OCI-LY7 (cell line): ENCODE results near the gene HOXC4. TPM values are rescaled to one million over a fixed set of nuclear protein-coding genes. Genes with fewer than 3 reads are reported as not detected.

Experiments
- BruUV-seq: library from RNA; stranded (reverse); fragments of 400-500 nt; replicated peaks from 2 replicates; lab custom pipeline; 2021; lab: Mats Ljungman, UMichigan
- CTCF ChIA-PET: fragments of 300-600 bp; sonication (Branson Sonifier 250); formaldehyde crosslinking; loops from one replicate; lab custom pipeline; 2022; ENCODE audit warnings: antibody characterized with exemption; ENCODE audit not compliant: unreplicated experiment; lab: Charles Lee
- POLR2A ChIA-PET: fragments of 300-600 bp; sonication (Branson Sonifier 250); formaldehyde crosslinking; loops from one replicate; lab custom pipeline; 2022; ENCODE audit warnings: antibody characterized with exemption; lab: Charles Lee
- DNase-seq: peaks from one replicate; pipeline ENCODE4 v3.0.0-alpha.2; 2015; ENCODE audit warnings: low spot score
- H2AFZ ChIP-seq: fragments of 200-600 bp; sonication (generic), shearing (Covaris generic); 2 replicates; pipeline ENCODE4 v1.6.1; 2014; ENCODE audit warnings: mild to moderate bottlenecking, antibody characterized with exemption, low read length, moderate library complexity
- H3K27ac ChIP-seq: fragments of 200-600 bp; sonication (generic); 2 replicates; pipeline ENCODE4 v1.5.1; 2014; ENCODE audit warnings: mixed run types, low read depth, mild to moderate bottlenecking, moderate library complexity, low read length, inconsistent platforms; ENCODE audit not compliant: poor library complexity, severe bottlenecking
- H3K36me3 ChIP-seq: fragments of 200-600 bp; sonication (generic); 2 replicates; pipeline ENCODE4 v1.6.1; 2014; ENCODE audit warnings: mild to moderate bottlenecking, antibody characterized with exemption, low read length, moderate library complexity, mixed read lengths; ENCODE audit not compliant: insufficient read depth
- H3K4me1 ChIP-seq: fragments of 200-600 bp; sonication (generic); 2 replicates; pipeline ENCODE4 v1.5.1; 2014; ENCODE audit warnings: mild to moderate bottlenecking, low read length; ENCODE audit not compliant: insufficient read depth, poor library complexity, severe bottlenecking
- H3K4me2 ChIP-seq: fragments of 200-600 bp; sonication (generic); 2 replicates; pipeline ENCODE4 v1.6.1; 2014; ENCODE audit warnings: mild to moderate bottlenecking, low read length
- H3K4me3 ChIP-seq: fragments of 200-600 bp; sonication (generic); 2 replicates; pipeline ENCODE4 v1.5.1; 2014; ENCODE audit warnings: mild to moderate bottlenecking, low read depth, low read length; ENCODE audit not compliant: poor library complexity, severe bottlenecking
- H3K79me2 ChIP-seq: fragments of 200-600 bp; sonication (generic); 2 replicates; pipeline ENCODE4 v1.6.1; 2016; ENCODE audit warnings: low read depth, mild to moderate bottlenecking, low read length, moderate library complexity, mixed read lengths; ENCODE audit not compliant: insufficient read depth
- H3K9me2 ChIP-seq: fragments of 200-600 bp; sonication (generic); 2 replicates; pipeline ENCODE4 v1.6.1; 2016; ENCODE audit warnings: mild to moderate bottlenecking, low read length, mixed read lengths; ENCODE audit not compliant: insufficient read depth
- H3K9me3 ChIP-seq: fragments of 200-600 bp; sonication (generic); 2 replicates; pipeline ENCODE4 v1.6.1; 2014; ENCODE audit warnings: mild to moderate bottlenecking, mixed run types, low read length, mixed read lengths
- H4K20me1 ChIP-seq: fragments of 200-600 bp; sonication (generic); 2 replicates; pipeline ENCODE4 v1.6.1; 2014; ENCODE audit warnings: mild to moderate bottlenecking, antibody characterized with exemption, low read length, moderate library complexity, mixed read lengths; ENCODE audit not compliant: insufficient read depth
- EZH2phosphoT487 ChIP-seq: fragments of 200-600 bp; sonication (generic); IDR thresholded peaks from 2 replicates; pipeline ENCODE4 v1.6.1; 2018; ENCODE audit warnings: low read depth, borderline replicate concordance, mild to moderate bottlenecking, mixed run types, antibody characterized with exemption, low read length, moderate library complexity, mixed read lengths
- intact Hi-C: fragments of 100-400 bp; cut with micrococcal nuclease; formaldehyde crosslinking; loops from one replicate; pipeline ENCODE4 v1.10.0; 2022; ENCODE audit not compliant: unreplicated experiment
- total RNA-seq, 2 experiments: library from RNA; depleted of rRNA in 1 of 2; stranded (reverse); fragments of >200 nt in 1 of 2; shearing (Covaris generic) in 1 of 2; gene quantifications; 2 replicates each; pipeline ENCODE4 v1.2.3, GENCODE V29; 2014 to 2022
- TF ChIP-seq, protein P1 (sequence below): fragments of 200-600 bp; sonication (generic); conservative IDR thresholded peaks from 2 replicates; pipeline ENCODE4 v1.5.1; 2014; ENCODE audit warnings: mild to moderate bottlenecking, antibody characterized with exemption, low read length, moderate library complexity, mixed read lengths

HOXC4 gene
- total RNA-seq, 2 experiments from 2014 or later: 7.1 to 20.0 TPM

DNA sequence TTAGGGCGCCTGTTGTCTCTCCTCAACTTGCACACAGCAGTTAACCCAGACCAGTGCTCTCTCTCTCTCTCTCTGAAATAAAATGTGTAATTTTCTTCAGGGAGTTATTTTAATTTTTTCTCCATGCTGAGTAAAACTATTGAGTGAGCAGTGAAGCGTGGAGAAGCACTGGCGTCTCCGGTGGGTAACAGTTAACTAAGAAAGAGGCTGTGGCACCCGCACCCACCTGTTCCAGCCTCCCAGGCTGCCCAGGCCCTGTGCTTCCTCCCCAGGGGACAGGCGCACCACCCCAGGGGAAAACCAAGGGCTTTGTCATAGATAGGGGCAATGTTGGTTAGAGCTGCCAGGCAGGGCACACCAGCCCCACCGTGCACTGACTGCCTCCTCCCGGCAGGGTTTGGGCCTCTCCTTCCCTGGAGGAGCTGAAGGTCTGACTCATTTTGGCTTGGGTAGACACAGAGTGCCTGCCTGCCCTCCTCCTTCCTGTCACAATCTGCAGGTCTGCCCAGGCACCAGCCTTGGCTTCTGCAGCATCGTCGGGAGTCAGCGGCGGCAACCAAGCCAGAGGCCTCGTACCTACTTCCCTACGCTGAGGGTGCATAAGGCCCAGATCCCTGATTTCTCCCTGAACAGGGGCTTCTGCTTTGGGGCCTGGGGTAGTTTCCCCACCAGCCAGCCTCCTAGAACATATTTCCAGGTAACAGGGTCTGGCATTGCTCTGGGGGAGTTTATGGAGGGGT lies 16.8 kb upstream of the HOXC4 start:
- BruUV-seq: no TSS peak
- Histone ChIP-seq H3K9me3 (no peaks in the 10 kb centered on the region), H2AFZ (peak overlapping the region; percentile 26; the same call in 1 of the 2 replicates), H3K4me1 (peaks cover 44% of the 10 kb centered on the region), H3K4me2 (peak overlapping the region; percentile 45), H3K27ac (no peak overlapping the region), H3K4me3 (no peak overlapping the region), H3K79me2 (no peaks in the 10 kb centered on the region), H3K36me3 (no peaks in the 10 kb centered on the region), H4K20me1 (no peaks in the 10 kb centered on the region), H3K9me2 (no peaks in the 10 kb centered on the region)
- ChIA-PET POLR2A (interaction anchor here (1.2 to 1.3 kb wide), 3 partner anchors 13 to 152 kb away, joined by 3 to 9 read pairs (median 5); partner anchors contain the start of genes HOXC4 and SMUG1), CTCF (no interaction called here)
- intact Hi-C loops: no loop called here
- peak; percentile 34 for DNase-seq
- TF ChIP-seq EZH2phosphoT487: no peak
- TF ChIP-seq, protein P1, sequence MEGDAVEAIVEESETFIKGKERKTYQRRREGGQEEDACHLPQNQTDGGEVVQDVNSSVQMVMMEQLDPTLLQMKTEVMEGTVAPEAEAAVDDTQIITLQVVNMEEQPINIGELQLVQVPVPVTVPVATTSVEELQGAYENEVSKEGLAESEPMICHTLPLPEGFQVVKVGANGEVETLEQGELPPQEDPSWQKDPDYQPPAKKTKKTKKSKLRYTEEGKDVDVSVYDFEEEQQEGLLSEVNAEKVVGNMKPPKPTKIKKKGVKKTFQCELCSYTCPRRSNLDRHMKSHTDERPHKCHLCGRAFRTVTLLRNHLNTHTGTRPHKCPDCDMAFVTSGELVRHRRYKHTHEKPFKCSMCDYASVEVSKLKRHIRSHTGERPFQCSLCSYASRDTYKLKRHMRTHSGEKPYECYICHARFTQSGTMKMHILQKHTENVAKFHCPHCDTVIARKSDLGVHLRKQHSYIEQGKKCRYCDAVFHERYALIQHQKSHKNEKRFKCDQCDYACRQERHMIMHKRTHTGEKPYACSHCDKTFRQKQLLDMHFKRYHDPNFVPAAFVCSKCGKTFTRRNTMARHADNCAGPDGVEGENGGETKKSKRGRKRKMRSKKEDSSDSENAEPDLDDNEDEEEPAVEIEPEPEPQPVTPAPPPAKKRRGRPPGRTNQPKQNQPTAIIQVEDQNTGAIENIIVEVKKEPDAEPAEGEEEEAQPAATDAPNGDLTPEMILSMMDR: 0 out of 2 replicates have a peak, but pooled peaks have one; percentile 32

- Histone ChIP-seq H3K27ac (no peak overlapping the region), H3K79me2 (no peaks in the 10 kb centered on the region), H4K20me1 (no peaks in the 10 kb centered on the region), H3K4me3 (no peak overlapping the region), H3K9me2 (no peaks in the 10 kb centered on the region), H3K9me3 (no peaks in the 10 kb centered on the region), H2AFZ (0 out of 2 replicates have a peak overlapping the region, but pooled peaks have one; percentile 21), H3K4me2 (peak overlapping the region; percentile 45; the same call in 1 of the 2 replicates), H3K36me3 (no peaks in the 10 kb centered on the region), H3K4me1 (peaks cover 44% of the 10 kb centered on the region)
- POLR2A ChIA-PET: interaction anchor here (1.2 kb wide), 1 partner anchor 152 kb away, joined by 3 read pairs; the partner anchor contains the start of gene SMUG1
- TF ChIP-seq, protein P1: no peak
- no peak for TF ChIP-seq EZH2phosphoT487
- intact Hi-C loops: no loop called here
- no TSS peak for BruUV-seq
- CTCF ChIA-PET: no interaction called here
- no peak for DNase-seq
Measured at GRCh38 chr12:54037360-54038283, 16.0 kb upstream of the HOXC4 start.
